ENCODE measurements around the gene CCDC30. TPM values are rescaled to one million over a fixed set of nuclear protein-coding genes. Genes with fewer than 3 reads are reported as not detected.
"Not testable (repeated sequence)": the region's sequence is repeated elsewhere in the genome, so short reads cannot be mapped to it uniquely, and the experiment has no call there.

CCDC30 gene
- total RNA-seq, 4 donors from 2014 or later: 1.8 to 29.4 (median 7.4) TPM

DNA sequence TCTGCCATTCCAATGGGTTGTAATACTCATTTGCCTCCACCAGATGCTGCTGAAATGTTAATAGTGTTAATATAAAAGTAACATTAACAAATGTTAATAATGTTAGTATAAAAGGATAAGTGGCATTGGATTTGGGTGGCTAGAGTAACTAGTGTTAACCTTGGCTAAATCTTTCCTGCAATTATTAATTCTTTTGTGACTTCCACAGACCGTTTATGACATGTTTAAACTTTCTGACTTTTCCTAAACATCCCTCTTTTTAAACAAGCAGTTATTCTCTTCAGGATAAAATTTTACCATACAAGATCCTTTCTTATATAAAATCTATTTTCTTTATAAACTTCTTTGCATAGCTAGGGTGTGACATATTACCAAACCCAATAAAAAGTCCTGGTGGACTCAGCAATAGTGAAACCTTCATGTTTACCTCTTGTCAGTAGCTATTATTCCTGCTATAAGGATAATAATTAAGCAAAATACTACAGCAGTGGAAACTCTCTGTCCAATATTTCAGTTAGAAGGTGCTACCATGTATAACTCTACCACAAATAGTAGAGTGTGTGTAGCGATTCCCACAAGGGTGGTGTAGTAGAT, 41.5 kb downstream of the CCDC30 start:
- no peak for DNase-seq
- no peak overlapping the region for H3K27ac ChIP-seq
- H3K4me3 ChIP-seq: no peak overlapping the region
- peaks cover 0 to 20% (median 4%) of the 10 kb centered on the region in 4 donors for H3K9me3 ChIP-seq
- no peak for TF ChIP-seq POLR2A (IDR thresholded peaks at IDR 0.05)
- TF ChIP-seq, protein P1, sequence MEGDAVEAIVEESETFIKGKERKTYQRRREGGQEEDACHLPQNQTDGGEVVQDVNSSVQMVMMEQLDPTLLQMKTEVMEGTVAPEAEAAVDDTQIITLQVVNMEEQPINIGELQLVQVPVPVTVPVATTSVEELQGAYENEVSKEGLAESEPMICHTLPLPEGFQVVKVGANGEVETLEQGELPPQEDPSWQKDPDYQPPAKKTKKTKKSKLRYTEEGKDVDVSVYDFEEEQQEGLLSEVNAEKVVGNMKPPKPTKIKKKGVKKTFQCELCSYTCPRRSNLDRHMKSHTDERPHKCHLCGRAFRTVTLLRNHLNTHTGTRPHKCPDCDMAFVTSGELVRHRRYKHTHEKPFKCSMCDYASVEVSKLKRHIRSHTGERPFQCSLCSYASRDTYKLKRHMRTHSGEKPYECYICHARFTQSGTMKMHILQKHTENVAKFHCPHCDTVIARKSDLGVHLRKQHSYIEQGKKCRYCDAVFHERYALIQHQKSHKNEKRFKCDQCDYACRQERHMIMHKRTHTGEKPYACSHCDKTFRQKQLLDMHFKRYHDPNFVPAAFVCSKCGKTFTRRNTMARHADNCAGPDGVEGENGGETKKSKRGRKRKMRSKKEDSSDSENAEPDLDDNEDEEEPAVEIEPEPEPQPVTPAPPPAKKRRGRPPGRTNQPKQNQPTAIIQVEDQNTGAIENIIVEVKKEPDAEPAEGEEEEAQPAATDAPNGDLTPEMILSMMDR (IDR thresholded peaks at IDR 0.05): no peak
- no peaks in the 10 kb centered on the region for H3K27me3 ChIP-seq
- peaks cover 0 to 7% (median 0%) of the 10 kb centered on the region in 3 donors for H3K36me3 ChIP-seq
- H3K4me1 ChIP-seq: no peaks in the 10 kb centered on the region

- DNase-seq: no peak
- Histone ChIP-seq H3K36me3 (peaks cover 0 to 7% (median 0%) of the 10 kb centered on the region in 3 donors), H3K9me3 (peaks cover 0 to 28% (median 9%) of the 10 kb centered on the region in 4 donors), H3K27me3 (no peaks in the 10 kb centered on the region), H3K4me3 (no peak overlapping the region), H3K4me1 (no peaks in the 10 kb centered on the region), H3K27ac (no peak overlapping the region)
- TF ChIP-seq POLR2A (IDR thresholded peaks at IDR 0.05): no peak
Observed at GRCh38 chr1:42506576-42506975, 43.5 kb downstream of the CCDC30 start.

DNA sequence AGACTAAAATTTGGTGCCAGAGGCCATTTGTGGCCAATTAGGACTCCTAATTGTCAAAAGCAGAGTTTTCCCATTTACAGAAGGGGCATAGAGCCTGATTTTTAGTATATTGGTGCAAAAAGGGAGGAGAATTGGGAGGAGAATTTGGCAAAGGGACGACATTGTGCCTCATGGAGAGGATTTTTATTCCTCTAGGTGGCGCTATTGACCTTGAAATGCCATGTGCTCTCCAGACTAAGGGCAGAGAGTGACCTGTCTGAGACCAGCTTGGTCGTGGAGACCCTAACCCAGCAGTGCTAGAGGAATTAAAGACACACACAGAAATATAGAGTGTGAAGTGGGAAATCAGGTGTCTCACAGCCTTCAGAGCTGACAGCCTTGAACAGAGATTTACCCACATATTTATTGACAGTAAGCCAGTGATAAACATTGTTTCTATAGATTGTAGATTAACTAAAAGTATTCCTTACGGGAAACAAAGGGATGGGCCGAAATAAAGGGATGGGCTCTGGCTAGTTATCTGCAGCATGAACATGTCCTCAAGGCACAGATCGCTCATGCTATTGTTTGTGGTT, 48.6 kb downstream of the CCDC30 start:
- H3K9me3 ChIP-seq: peaks cover 0 to 26% (median 8%) of the 10 kb centered on the region in 4 donors
- DNase-seq, H3K27me3 ChIP-seq, H3K4me1 ChIP-seq, H3K27ac ChIP-seq, H3K36me3 ChIP-seq, H3K4me3 ChIP-seq: not testable (repeated sequence)
- TF ChIP-seq, protein P1 (IDR thresholded peaks at IDR 0.05): peak in 3 of 6 experiments; percentile 7 to 16 (median 12)

GRCh38 chr1:42518908-42519307, 55.8 kb downstream of the CCDC30 start:
- Histone ChIP-seq H3K27me3 (no peaks in the 10 kb centered on the region), H3K9me3 (peaks cover 0 to 12% (median 0%) of the 10 kb centered on the region in 4 donors), H3K4me1 (no peaks in the 10 kb centered on the region), H3K4me3 (no peak overlapping the region), H3K36me3 (no peaks in the 10 kb centered on the region), H3K27ac (no peak overlapping the region)
- TF ChIP-seq POLR2A (IDR thresholded peaks at IDR 0.05): no peak
- TF ChIP-seq, protein P1 (IDR thresholded peaks at IDR 0.05): no peak
- DNase-seq: no peak

DNA sequence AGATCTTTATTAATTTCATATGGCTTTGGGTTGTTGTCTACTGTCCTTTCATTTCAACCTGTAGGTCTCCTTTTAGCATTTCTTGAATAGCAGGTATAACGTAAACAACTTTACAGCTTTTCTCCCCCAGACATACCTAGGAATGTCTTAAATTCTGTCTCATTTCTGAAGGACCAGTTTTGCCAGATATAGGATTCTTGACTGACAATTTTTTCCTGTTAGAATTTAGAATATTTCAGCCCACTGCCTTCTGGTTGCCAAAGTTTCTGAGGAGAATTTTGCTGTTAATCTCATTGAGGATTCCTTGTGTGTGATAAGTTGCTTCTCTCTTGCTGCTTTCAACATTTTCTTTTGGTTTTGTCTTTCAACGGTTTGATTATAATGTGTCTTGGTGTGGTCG, 60.1 kb downstream of the CCDC30 start:
- no peak overlapping the region for H3K27ac ChIP-seq
- no peaks in the 10 kb centered on the region for H3K27me3 ChIP-seq
- H3K36me3 ChIP-seq: no peaks in the 10 kb centered on the region
- peaks cover 0 to 12% (median 0%) of the 10 kb centered on the region in 4 donors for H3K9me3 ChIP-seq
- no peak for TF ChIP-seq POLR2A (IDR thresholded peaks at IDR 0.05)
- TF ChIP-seq, protein P1 (IDR thresholded peaks at IDR 0.05): no peak
- DNase-seq: no peak
- no peaks in the 10 kb centered on the region for H3K4me1 ChIP-seq
- H3K4me3 ChIP-seq: no peak overlapping the region

DNA sequence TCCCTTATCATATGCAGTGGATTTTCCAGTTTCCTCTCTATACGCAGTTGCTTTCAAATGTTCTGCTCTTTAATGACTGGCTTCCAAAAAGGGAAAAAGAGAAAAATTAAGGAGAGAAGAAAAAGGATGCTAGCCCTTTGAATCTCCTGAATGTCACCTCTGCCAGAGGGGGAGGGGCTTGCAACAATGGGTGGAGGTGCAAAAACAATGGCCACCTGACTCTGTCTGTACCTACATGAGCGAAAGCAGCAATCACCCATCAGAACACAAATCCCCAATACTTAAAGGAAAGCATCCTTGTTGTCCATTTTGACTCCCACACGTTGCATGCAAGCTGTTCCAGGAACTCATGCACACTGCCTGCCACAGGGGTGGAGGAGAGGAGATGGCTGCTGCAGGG, 61.2 kb downstream of the CCDC30 start:
- no peaks in the 10 kb centered on the region for H3K27me3 ChIP-seq
- H3K36me3 ChIP-seq: no peaks in the 10 kb centered on the region
- no peak overlapping the region for H3K4me3 ChIP-seq
- no peaks in the 10 kb centered on the region for H3K4me1 ChIP-seq
- no peak overlapping the region for H3K27ac ChIP-seq
- H3K9me3 ChIP-seq: peaks cover 0 to 4% (median 0%) of the 10 kb centered on the region in 4 donors
- no peak for TF ChIP-seq POLR2A (IDR thresholded peaks at IDR 0.05)
- TF ChIP-seq, protein P1 (IDR thresholded peaks at IDR 0.05): no peak
- no peak for DNase-seq
